ENCODE results near the gene RANBP1. TPM values are rescaled to one million over a fixed set of nuclear protein-coding genes. Genes with fewer than 3 reads are reported as not detected.

Gene RANBP1
- total and polyA plus RNA-seq, 9 of the 15 experiments (the other 6 are each of a cell fraction or from before 2014, with no cell fraction given), result 162 to 2,891 (median 1,289) TPM

- Histone ChIP-seq H3K4me1 (replicated peaks in 1 of 2; ENCODE audit: control insufficient read depth in 2 of 2, insufficient read depth in 2 of 2, low read length in 2 of 2) (peaks cover 17 to 90% of the 10 kb centered on the region in 2 experiments), H3K4me2 (ENCODE audit: insufficient read depth, low read length) (no peak overlapping the region), H3K36me3 (ENCODE audit: control insufficient read depth, insufficient read depth, low read length) (peaks cover 10% of the 10 kb centered on the region; the same call in 2 of the 3 replicates), H3K27me3 (ENCODE audit: control insufficient read depth in 2 of 2, insufficient read depth in 2 of 2, low read length in 2 of 2) (no peaks in the 10 kb centered on the region), H3K9me1 (ENCODE audit: control insufficient read depth, insufficient read depth, low read length) (peaks cover 18% of the 10 kb centered on the region), H3K27ac (ENCODE audit: extremely low read depth, low read depth, low read length) (no peak overlapping the region), H3K9me3 (replicated peaks; ENCODE audit: control insufficient read depth, insufficient read depth, low read depth, low read length) (no peaks in the 10 kb centered on the region), H4K20me1 (replicated peaks; ENCODE audit: control insufficient read depth, insufficient read depth, low read length) (peaks cover 57% of the 10 kb centered on the region), H2AFZ (ENCODE audit: low read depth, low read length) (no peak overlapping the region), H3K4me3 (no peak overlapping the region), H3K9ac (ENCODE audit: insufficient read depth in 1 of 2, low read depth in 2 of 2, low read length in 2 of 2) (peak overlapping the region in 1 of 2 experiments; percentile 79; a peak in 2 of 4 replicates), H3K79me2 (ENCODE audit: control insufficient read depth, insufficient read depth, low read length) (peaks cover 21% of the 10 kb centered on the region)
- peak in 1 of 4 experiments; percentile 68 for DNase-seq (ENCODE audit: extremely low read depth in 1 of 4, low spot score in 3 of 4)
- no peak for ATAC-seq
- WGBS (ENCODE audit: insufficient coverage, low coverage, missing lambda C conversion rate), result 48% methylated on average over 4 of the region's 4 CpGs
- POLR2A ChIA-PET, result interaction anchor here (0.6 to 7.2 kb wide), 4 partner anchors 10 to 147 kb away, joined by 4 to 68 read pairs (median 5); no protein-coding TSS in a partner anchor
- in situ Hi-C loops (cut with MboI) (no loop called here), intact Hi-C loops (cut with micrococcal nuclease) (no loop called here)
- peak; percentile 35 for FAIRE-seq
- CTCF ChIA-PET (ENCODE audit: low intra/inter-chr PET ratio), result no interaction called here
- no TSS peak for BruUV-seq (replicated peaks)
- TF ChIP-seq THAP12 (CRISPR knock-in tag; IDR thresholded peaks at IDR 0.05), result peak; percentile 31; the same call in 1 of the 2 replicates
- no peak for TF ChIP-seq GABPA (tag; conservative IDR thresholded peaks at IDR 0.05; ENCODE audit: low read depth)
- no peak for TF ChIP-seq STAT5B (CRISPR knock-in tag; IDR thresholded peaks at IDR 0.05)
- no peak for TF ChIP-seq BRD9 (IDR thresholded peaks at IDR 0.05; ENCODE audit: low read depth, partially characterized antibody)
- no peak for TF ChIP-seq ZBTB40 (IDR thresholded peaks at IDR 0.05)
- TF ChIP-seq ZBTB40 (CRISPR knock-in tag; IDR thresholded peaks at IDR 0.05), result 0 out of 2 replicates have a peak, but pooled peaks have one; percentile 14
- 0 out of 2 replicates have a peak, but pooled peaks have one; percentile 13 for TF ChIP-seq ZNF184 (CRISPR knock-in tag; IDR thresholded peaks at IDR 0.05)
- TF ChIP-seq NFIX (CRISPR knock-in tag; IDR thresholded peaks at IDR 0.05; ENCODE audit: low read depth), result peak; percentile 53
- peak; percentile 93 for TF ChIP-seq NFIC (IDR thresholded peaks at IDR 0.05)
These were observed 19.4 kb downstream of the RANBP1 start for GRCh38 chr22:20135265-20135664.

Measured in K562 (cell line).